ENCODE data around the gene SARS2.

Gene SARS2

DNA sequence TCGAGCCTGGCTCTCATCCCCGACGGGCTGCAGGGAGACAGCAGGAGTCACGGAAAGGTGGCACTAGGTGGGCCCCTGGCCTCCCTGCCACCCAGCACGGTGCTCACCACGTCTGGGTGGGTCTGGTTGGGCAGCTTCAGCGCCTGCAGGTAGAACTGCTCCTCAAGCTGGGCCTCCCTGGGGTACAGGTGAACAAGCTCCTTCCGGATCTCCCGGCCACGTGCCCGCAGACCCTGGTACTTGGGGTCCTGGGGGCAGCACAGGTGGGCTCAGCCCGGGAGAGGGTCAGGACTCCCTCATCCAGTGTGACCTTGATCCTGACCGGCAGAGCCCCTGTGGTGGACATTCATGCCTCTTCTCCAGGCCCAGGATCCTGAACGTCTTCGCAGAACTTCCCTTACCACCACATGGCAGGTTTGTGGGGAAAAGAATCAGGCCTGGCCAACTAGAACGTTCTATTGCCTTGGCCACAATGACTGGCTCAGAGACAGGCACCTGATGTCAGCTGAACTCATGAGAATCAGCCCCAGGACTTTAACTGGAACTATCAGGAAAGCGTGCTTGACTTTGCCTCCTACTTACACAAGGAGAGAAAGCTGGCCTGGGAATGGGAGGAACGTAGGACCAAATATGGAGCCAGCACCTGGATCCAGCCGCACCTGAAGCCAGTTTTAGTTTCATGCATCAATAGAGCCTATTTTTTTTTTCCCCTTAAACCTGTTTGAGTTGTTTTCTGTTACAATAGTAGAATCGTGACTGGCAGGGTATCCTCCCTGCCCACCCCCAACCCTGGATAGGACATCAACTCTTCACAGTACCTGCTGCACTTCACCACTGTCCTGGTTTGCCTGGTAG is 8.9 kb downstream of the SARS2 start:
- in situ Hi-C loops (cut with HindIII; ENCODE audit: low pct_ligation_motif_present, low pct_unique_long_range_greater_than_20kb, low sequenced_read_pairs), result no loop called here
- DNase-seq, result no peak

DNA sequence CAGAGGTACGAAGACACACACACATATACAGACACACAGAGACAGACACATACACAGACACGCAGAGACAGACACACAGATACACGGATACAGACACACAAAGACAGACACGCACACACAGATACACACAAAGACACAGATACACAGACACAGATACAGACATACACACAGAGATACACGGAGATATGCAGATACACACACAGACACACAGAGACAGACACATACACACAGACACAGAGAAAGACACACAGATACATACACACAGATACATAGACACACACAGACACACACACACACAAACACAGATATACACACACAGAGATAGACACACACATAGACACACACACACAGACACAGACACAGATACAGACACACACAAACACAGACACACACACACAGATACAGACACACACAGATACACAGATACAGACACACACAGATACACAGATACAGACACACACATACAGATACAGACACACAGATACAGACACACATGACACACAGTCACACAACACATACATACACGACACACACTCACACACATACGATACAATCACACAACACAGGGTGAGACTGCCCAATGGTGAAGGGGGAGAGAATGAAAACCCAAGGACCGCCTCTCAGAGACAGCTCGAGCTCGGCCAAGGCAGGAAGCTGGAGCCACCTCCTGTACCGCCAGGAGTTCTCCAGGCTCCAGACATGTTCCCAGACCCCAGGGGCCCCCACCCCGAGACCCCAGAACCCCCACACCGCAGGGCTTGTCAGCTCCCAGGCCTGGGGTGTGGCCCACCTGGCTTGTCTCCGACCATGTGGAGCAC is 9.8 kb downstream of the SARS2 start:
- DNase-seq, result no peak
- in situ Hi-C loops (cut with HindIII; ENCODE audit: low pct_ligation_motif_present, low pct_unique_long_range_greater_than_20kb, low sequenced_read_pairs), result no loop called here

DNA sequence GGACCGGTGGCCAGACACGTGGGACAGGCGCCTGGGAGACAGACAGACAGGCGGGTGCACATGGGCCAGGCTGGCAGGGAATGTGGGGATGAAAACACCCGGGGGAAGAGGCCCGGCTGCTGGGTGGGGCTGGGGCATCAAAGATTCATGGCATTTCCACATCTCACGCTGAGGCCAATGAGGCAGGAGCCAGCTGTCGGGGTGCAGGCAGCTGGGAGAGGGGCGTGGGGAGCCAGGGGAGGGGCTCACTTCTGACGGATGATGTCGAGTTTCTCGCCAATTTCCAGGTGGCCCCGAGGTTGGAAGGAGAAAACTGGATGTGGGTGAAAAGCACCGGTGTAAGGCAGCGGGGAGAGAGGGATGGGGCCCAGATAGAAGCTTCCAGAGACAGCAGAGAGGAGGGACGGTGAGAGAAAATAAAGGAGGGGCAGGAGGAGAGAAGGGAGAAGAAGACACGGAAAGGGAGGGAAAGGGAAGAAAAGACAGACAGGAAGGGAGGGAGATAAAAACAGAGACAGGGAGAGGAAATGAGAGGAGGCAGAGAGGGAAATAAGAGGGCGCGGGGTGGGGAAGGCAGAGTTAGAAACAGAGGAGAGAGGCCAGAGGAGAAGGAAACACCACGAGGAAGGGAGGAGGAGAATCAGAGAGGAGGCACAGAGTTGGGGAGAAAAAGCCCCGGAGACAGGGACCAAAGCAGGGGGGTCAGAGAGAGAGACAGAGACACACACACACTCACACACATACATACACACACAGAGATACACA is 10.5 kb downstream of the SARS2 start:
- in situ Hi-C loops (cut with HindIII; ENCODE audit: low pct_ligation_motif_present, low pct_unique_long_range_greater_than_20kb, low sequenced_read_pairs), result no loop called here
- DNase-seq, result no peak

DNA sequence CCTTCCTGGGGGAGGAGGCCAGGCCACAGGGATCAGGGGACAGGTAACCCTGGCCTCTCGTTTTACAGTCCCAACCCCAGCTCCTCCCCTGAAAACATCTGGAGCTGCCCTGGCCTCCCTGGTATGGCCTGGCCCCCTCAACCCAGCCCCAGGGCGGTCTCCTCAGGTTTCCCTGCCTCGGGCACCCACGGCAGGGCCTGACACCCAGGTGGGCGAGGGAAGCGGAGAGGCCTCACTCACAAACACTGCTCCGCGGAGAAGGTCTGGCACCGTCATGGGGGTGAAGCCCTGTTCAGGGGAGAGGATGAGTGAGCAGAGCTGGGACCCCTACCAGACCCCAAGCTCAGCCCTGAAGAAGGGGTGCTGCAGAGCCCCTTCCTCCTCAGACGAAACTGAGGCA is 12.0 kb downstream of the SARS2 start:
- no peak for DNase-seq
- in situ Hi-C loops (cut with HindIII; ENCODE audit: low pct_ligation_motif_present, low pct_unique_long_range_greater_than_20kb, low sequenced_read_pairs), result no loop called here

DNA sequence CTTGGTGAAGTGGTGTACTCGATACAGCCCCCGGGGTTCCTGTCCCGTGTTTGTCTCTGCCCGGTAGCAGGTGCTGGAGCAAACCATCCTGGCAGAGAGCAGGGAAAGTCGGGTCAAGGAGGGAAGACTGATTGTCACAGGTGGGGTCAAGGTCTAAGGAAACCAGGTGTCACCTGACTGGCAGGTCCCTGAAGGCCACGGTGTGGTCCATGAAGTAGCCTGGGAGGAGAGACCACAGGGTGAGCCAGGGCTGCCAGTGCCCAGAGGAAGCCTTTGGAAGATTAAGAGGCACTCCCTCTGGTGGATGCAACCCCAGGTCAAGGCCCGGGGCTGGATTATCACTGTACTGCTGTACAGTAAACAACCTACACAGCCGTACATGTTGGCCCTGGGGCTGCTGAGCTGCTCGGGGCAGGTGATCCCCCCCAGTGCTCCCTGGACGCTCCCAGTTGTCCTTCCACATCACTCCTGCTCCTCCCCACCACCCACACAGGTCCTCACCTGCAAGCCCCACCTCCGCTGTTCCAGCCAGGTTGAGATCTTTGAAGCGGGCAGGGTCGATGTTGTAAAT is 12.6 kb downstream of the SARS2 start:
- in situ Hi-C loops (cut with HindIII; ENCODE audit: low pct_ligation_motif_present, low pct_unique_long_range_greater_than_20kb, low sequenced_read_pairs), result no loop called here

DNA sequence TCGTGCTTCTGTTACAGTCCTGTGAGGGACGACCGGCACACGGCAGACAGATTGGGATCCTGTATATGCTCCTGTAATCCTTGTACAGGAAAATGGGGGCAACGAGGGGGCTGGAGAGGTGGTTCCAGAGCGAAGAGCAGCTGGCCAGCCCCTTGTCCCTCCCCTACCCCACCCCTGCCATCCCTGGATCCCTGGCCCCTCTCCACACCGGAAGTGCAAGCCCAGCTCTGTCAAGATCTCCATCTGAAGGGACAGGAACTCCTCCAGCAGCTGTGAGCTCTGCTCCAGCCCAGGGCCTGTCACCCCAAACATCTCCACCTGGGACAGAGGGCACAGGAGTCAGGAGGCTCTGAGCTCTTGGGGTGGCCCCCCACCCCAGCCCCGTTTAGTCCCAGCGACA is 13.0 kb downstream of the SARS2 start:
- DNase-seq, result no peak
- in situ Hi-C loops (cut with HindIII; ENCODE audit: low pct_ligation_motif_present, low pct_unique_long_range_greater_than_20kb, low sequenced_read_pairs), result no loop called here

More for the DNA sequence above, 12.6 kb downstream of the SARS2 start:
- peak; percentile 18 for DNase-seq

DNA sequence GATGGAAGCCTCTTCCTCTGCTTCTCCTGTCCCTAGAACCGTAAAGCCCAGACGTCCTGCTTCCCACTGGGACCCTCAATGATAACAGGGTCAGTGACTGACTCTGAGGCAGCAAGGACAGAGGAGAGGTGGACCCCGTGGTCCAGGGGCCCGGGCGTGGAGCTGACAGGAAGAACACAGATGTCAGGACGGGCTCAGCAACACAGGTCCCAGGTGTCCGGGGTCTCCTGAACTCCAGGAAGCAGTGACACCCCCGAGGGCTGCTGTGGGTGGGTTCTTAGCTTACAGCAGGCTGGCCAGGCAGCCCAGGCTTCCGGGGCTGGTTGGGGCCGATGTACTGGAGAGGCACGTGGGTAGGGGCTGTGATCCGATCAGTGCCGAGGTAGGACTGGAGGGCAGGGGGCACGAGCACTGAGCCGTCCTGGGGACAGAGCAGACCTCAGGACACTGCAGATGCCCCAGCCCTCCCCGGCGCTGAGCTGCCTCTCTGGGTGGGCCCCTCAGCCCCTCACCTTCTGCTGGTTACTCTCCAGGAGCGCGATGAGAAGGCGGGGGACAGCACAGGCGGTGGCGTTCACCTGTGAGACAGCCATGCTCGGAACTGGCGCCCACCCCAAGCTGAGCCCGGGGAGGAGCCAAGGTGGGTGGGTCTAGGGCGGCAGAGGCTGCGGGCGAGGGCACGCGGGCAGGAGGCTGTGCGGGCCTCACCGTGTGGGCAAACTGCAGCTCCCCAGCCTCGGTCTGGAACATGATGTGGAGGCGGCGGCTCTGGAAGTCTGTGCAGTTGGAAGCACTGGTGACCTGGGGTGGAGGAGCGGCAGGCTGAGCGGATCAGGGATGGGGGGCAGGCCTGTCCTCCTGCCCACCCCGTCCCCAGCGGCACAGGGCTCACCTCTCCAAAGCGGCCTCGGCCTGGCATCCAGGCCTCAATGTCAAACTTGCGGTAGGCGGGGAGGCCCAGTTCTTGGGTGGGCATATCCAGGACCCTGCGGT is 14.9 kb downstream of the SARS2 start:
- in situ Hi-C loops (cut with HindIII; ENCODE audit: low pct_ligation_motif_present, low pct_unique_long_range_greater_than_20kb, low sequenced_read_pairs), result no loop called here
- no peak for DNase-seq

DNA sequence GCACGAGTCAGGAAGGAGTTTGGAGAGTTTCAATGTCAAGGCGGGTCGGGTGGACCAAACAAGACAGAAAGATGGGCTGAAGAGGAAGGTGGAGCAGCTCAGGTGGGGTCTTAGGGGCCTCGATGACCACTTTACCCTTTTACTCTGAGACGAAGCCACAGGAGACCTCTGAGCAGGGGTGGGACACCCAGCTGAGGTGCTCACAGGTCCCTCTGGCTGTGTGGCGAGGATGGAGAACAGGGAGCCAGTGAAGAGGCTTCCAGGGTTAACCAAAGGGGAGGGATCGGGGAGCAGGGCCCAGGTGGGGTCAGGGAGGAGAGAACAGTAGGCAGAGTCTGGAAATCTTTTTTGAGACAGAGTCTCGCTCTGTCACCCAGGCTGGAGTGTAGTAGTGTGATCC is 16.6 kb downstream of the SARS2 start:
- no peak for DNase-seq
- in situ Hi-C loops (cut with HindIII; ENCODE audit: low pct_ligation_motif_present, low pct_unique_long_range_greater_than_20kb, low sequenced_read_pairs), result no loop called here

DNA sequence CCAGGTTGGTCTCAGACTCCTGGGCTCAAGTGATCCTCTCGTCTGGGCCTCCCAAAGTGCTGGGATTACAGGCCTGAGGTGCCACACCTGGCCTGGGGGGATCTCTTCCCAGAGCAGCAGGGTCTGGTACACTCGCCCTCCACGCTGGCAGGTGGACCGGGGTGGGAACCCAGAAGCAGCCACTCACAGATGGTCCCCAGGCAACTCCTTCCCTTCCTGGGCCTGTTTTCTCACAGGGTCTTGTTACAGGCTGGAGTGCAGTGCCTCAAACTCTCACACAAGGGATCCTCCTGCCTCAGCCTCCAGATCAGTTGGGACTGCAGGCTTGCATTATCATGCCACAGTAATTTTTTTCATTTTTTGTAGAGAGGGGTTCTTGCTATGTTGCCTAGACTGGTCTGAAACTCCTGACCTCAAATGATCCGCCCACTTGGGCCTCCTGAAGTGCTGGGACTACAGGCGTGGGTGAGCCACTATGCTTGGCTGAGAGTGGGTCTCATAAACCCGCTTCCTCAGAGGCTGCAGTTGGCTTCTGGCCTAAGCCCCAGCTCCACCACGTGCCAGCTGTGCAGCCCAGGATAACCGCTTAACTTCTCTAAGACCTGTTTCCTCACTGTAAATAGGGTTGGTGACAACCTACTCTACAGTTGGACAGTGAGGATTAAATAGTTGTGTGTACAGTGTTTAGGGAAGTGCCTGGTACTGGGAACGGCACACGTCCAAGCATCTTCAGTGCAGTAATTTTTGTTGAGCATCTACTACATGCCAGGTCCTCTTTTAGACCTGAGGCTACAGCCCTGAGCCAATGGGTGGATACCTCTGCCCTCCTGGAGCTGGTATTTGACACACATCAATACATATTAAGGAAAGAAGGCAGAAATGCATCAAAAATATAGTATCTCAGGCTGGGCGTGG is 17.7 kb downstream of the SARS2 start:
- DNase-seq, result no peak
- in situ Hi-C loops (cut with HindIII; ENCODE audit: low pct_ligation_motif_present, low pct_unique_long_range_greater_than_20kb, low sequenced_read_pairs), result no loop called here

DNA sequence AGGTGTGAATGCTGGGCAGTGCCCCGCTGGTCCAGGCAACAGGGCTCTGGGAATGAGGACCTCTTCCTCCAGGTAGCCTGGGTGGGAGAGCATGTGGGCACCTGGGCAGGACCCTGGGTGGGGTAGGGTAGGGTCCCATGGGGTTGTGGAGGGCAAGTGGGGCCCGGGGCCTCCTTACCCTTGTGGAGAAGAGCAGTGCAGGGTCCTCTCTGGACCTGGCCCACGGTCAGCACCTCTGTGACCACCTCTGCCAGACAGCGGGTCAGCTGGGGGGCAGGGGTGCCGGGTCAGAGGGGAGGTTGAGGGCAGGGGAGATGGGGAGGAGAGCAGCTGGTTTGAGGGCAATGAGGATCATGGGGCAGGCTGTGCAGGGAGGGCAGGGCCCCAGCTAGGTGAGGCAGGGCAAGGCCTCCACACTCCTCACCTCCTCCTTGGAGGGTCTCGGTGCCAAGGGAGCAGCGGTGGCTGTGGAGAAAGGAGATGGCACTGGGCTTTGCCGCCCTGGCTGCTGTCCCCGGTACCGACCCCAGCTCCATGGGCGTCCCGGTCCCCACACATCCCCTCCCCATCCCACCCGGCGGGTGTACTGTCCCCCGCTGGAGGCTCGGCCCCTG is 19.1 kb downstream of the SARS2 start:
- in situ Hi-C loops (cut with HindIII; ENCODE audit: low pct_ligation_motif_present, low pct_unique_long_range_greater_than_20kb, low sequenced_read_pairs), result no loop called here
- DNase-seq, result no peak

DNA sequence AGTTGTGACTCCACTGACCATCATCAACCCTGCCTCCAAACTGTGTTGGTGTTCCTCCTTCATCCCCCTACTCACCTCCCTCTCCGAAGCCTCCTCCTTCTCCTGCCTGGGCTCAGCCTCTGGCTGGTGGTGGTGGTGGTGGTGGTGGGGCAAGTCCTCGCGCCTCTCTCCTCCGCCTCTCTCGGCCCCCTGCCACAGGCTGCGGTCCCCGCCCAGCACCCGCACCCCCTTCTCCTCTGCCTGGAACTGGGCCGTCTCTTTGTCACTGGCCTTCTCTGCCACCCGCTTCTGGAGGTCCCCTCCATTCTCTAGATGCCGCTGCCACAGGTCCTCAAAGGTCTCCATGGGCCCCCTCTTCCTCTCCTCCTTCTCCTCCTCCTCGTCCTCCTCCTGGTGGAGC is 20.1 kb downstream of the SARS2 start:
- in situ Hi-C loops (cut with HindIII; ENCODE audit: low pct_ligation_motif_present, low pct_unique_long_range_greater_than_20kb, low sequenced_read_pairs), result no loop called here
- DNase-seq, result no peak

DNA sequence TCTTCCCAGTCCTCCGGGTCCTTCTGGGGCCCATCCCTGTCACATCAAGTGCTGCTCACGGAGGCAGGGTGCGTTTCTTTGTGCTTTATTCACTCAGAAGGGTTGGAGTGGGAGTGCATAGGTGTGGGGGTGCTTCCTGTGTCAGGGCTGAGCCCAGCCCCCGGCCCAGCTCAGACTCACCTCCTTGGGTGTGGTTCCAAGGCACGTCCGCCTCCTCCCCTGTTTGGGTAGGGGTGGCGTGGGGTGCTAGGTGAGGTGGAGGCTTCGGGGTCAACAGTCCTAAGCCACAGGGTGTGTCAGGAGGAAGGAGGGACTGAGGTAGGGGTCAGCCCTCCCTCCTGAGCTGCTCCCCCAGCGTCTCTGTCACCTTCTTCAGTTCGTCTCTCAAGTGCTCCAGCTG is 21.7 kb downstream of the SARS2 start:
- in situ Hi-C loops (cut with HindIII; ENCODE audit: low pct_ligation_motif_present, low pct_unique_long_range_greater_than_20kb, low sequenced_read_pairs), result no loop called here
- DNase-seq, result no peak

DNA sequence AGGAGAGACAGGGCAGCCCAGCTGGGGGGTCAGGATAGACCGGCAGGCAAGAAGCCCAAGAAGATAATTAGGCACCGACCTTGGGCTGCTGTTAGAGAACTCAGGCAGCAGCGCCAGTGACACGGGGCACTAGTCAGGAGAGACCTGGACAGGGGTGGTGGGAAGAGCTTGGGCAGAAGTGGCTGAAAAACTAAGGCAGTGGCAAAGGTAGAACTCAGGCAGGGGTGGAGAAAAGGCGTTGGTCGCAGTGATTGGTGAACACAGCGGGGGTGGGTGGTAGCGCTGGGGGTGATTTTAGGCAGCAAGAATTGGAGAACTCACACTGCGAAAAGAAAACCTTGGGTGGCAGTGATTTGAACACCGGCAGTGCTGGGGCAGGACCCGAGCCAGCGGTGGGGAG is 22.9 kb downstream of the SARS2 start:
- in situ Hi-C loops (cut with HindIII; ENCODE audit: low pct_ligation_motif_present, low pct_unique_long_range_greater_than_20kb, low sequenced_read_pairs), result no loop called here
- DNase-seq, result no peak

DNA sequence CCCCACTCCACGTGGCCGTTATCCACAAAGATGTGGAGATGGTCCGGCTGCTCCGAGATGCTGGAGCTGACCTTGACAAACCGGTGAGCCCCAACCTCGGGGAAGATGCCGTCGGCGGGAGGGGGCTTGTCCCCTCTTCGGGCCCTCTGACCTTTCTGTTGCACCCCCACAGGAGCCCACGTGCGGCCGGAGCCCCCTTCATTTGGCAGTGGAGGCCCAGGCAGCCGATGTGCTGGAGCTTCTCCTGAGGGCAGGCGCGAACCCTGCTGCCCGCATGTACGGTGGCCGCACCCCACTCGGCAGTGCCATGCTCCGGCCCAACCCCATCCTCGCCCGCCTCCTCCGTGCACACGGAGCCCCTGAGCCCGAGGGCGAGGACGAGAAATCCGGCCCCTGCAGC is 23.3 kb downstream of the SARS2 start:
- DNase-seq, result no peak
- in situ Hi-C loops (cut with HindIII; ENCODE audit: low pct_ligation_motif_present, low pct_unique_long_range_greater_than_20kb, low sequenced_read_pairs), result no loop called here

DNA sequence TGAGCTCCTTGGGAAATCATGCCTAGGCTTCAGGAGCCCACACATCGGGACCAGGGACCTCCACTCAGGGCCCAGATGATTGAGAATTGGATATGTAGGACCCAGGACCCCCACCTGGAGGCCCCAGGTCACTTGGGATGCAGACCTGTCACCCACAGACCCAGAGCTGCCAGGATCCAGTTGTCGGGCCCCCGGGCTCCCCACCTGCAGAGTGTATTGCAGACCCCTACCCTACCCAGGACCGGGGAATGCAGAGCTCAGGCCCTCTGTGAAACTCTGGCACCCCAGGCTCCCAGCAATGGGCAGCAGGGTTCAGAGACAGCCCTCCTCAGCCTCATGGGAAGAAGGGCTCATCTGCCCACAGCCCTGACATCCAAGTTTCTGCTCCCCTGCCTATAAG is 24.9 kb downstream of the SARS2 start:
- no peak for DNase-seq
- in situ Hi-C loops (cut with HindIII; ENCODE audit: low pct_ligation_motif_present, low pct_unique_long_range_greater_than_20kb, low sequenced_read_pairs), result no loop called here
